GM12801 (cell line): ENCODE results near the gene KRTAP10-7.
"Not testable (repeated sequence)": the region's sequence is repeated elsewhere in the genome, so short reads cannot be mapped to it uniquely, and the experiment has no call there.

Experiments
- CTCF ChIP-seq: IDR thresholded peaks from one replicate; pipeline ENCODE4 v1.5.1; 2011; ENCODE audit warnings: control low read depth; ENCODE audit not compliant: insufficient read length; ENCODE audit errors: extremely low read depth

Gene KRTAP10-7

GRCh38 chr21:44568667-44569556 lies 31.5 kb upstream of the KRTAP10-7 start:
- no peak for TF ChIP-seq CTCF

GRCh38 chr21:44569861-44570517 lies 30.4 kb upstream of the KRTAP10-7 start:
- TF ChIP-seq CTCF: no peak

GRCh38 chr21:44571296-44571695 lies 29.1 kb upstream of the KRTAP10-7 start:
- TF ChIP-seq CTCF: no peak

GRCh38 chr21:44571844-44572782 lies 28.3 kb upstream of the KRTAP10-7 start:
- TF ChIP-seq CTCF: no peak

GRCh38 chr21:44572959-44573583 lies 27.3 kb upstream of the KRTAP10-7 start:
- TF ChIP-seq CTCF: no peak

GRCh38 chr21:44573630-44574456 lies 26.6 kb upstream of the KRTAP10-7 start, which contains the start of gene KRTAP10-4:
Gene KRTAP10-4, plus strand, starts transcription at chr21:44573729. Its CDS starts 30 bp downstream, at chr21:44573759.
- not testable (repeated sequence) for TF ChIP-seq CTCF
